ENCODE data around the gene PRR16.

- TF ChIP-seq CTCF (IDR thresholded peaks at IDR 0.05): no peak
- no peak for TF ChIP-seq POLR2AphosphoS5 (IDR thresholded peaks at IDR 0.05; ENCODE audit: insufficient read depth in 1 of 2, low read depth in 1 of 2)
Measured at GRCh38 chr5:120604884-120605283, 140.8 kb downstream of the PRR16 start.
